Natural killer cell (primary cell): ENCODE data around the gene LGR6. TPM values are rescaled to one million over a fixed set of nuclear protein-coding genes. Genes with fewer than 3 reads are reported as not detected.

Experiments
- ATAC-seq, 3 donors: fragments of 150-1000 bp in 2 of 3; fragments of 200-7000 bp in 1 of 3; cut with Tn5 transposase; 1 replicate in 1 of 3; 2 replicates in 2 of 3; pipeline ENCODE4 v1.10.0; 2021; ENCODE audit warnings: mild to moderate bottlenecking in 2 of 3, moderate library complexity in 2 of 3
- DNase-seq, 2 donors: peaks; one replicate each; pipeline versions ENCODE4 v3.0.0 to v3.0.0-alpha.2; 2013 to 2021; ENCODE audit warnings: mixed read lengths in 1 of 2
- H3K27ac ChIP-seq: one replicate; pipeline ENCODE4 v1.5.1; 2013; ENCODE audit warnings: mild to moderate bottlenecking, low read length
- H3K27me3 ChIP-seq: one replicate; pipeline ENCODE4 v1.6.1; 2013; ENCODE audit warnings: low read length; ENCODE audit not compliant: control insufficient read depth, insufficient read depth
- H3K36me3 ChIP-seq: one replicate; pipeline ENCODE4 v1.6.1; 2013; ENCODE audit warnings: low read length; ENCODE audit not compliant: control insufficient read depth, insufficient read depth
- H3K4me1 ChIP-seq: one replicate; pipeline ENCODE4 v1.6.1; 2013; ENCODE audit warnings: low read length; ENCODE audit not compliant: control insufficient read depth, insufficient read depth
- H3K4me3 ChIP-seq: one replicate; pipeline ENCODE4 v1.5.1; 2013; ENCODE audit warnings: low read length
- H3K9me3 ChIP-seq: one replicate; pipeline ENCODE4 v1.6.1; 2013; ENCODE audit warnings: low read length; ENCODE audit not compliant: control insufficient read depth, insufficient read depth
- H3K27ac Mint-ChIP-seq, 2 donors: one replicate each; pipeline ENCODE4 v1.8.0; 2022; ENCODE audit warnings: mild to moderate bottlenecking in 2 of 2, mixed read lengths in 2 of 2, moderate library complexity in 1 of 2
- H3K27me3 Mint-ChIP-seq, 2 donors: one replicate each; pipeline ENCODE4 v1.8.0; 2022; ENCODE audit warnings: low read depth in 2 of 2, mixed read lengths in 2 of 2
- H3K36me3 Mint-ChIP-seq: one replicate; pipeline ENCODE4 v1.8.0; 2022; ENCODE audit warnings: mixed read lengths
- H3K4me1 Mint-ChIP-seq, 2 donors: one replicate each; pipeline ENCODE4 v1.8.0; 2022; ENCODE audit warnings: mixed read lengths in 2 of 2
- H3K4me3 Mint-ChIP-seq: one replicate; pipeline ENCODE4 v1.8.0; 2022; ENCODE audit warnings: mild to moderate bottlenecking, moderate library complexity, mixed read lengths
- H3K9me3 Mint-ChIP-seq, 2 donors: one replicate each; pipeline ENCODE4 v1.8.0; 2022; ENCODE audit warnings: mixed read lengths in 2 of 2
- CTCF ChIP-seq: fragments of 200-600 bp; IDR thresholded peaks from one replicate; pipeline ENCODE4 v1.8.0; 2022; ENCODE audit warnings: antibody characterized with exemption
- WGBS: methylation state at CpG from one replicate; pipeline ENCODE4 v1.1.7; 2013; ENCODE audit warnings: missing lambda C conversion rate; ENCODE audit not compliant: insufficient coverage; 5-methylcytosine and 5-hydroxymethylcytosine counted together
- intact Hi-C: fragments of 100-400 bp; cut with micrococcal nuclease; formaldehyde crosslinking; loops from one replicate; pipeline ENCODE4 v1.14.2; 2022
- total RNA-seq, 4 donors: library from RNA; stranded (reverse); fragments of 120-200 nt in 1 of 4; gene quantifications; one replicate each; pipeline versions ENCODE4 v1.2.3 to v1.2.4, GENCODE V29; 2013 to 2022

Gene LGR6
- total RNA-seq, 3 donors from 2014 or later (not counting 1 experiment from before 2014, with no cell fraction given) = 58.3 to 65.2 (median 60.9) TPM

DNA sequence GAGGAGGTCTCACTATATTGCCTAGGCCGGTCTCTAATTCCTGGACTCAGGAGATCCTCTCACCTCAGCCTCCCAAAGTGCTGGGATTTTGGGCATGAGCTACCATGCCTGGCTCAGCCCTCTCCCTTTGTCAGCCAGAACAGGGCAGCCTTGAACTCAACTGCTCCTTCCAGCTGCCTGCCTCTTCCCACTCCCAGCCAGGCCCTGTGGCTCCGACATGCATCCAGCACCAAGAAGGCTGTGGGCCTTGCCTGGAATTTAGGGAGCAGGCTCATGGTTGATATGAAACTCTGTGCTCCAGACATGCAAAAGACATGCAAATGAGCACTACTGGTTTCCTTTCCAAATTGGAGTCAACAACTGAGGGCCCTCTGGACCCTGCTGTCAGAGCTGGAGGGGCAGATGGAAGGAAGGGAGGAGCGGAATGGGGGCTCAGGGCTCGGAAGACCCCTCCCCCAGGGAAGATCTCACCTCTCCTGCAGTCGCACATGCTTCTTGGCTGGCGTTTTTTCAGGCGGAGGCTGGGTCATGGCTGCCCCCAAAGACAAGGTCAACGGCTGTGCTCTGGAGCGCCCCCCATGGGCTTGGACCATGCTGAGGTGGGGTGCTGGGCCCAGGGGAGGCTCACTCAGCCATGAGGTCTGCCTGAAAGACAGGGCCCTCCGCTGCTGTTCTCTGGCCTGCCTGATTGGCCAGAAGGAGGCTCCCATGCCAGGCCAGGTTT is 34.6 kb upstream of the LGR6 start:
- peak overlapping the region; percentile 95 to 100 for H3K27ac Mint-ChIP-seq
- intact Hi-C loops = no loop called here
- ATAC-seq = no peak
- TF ChIP-seq CTCF = peak; percentile 18
- peak in 1 of 2 donors; percentile 36 for DNase-seq
- Histone ChIP-seq H3K9me3 (no peaks in the 10 kb centered on the region), H3K36me3 (peaks cover 37% of the 10 kb centered on the region), H3K27me3 (no peaks in the 10 kb centered on the region), H3K27ac (peak overlapping the region; percentile 94), H3K4me3 (peak overlapping the region; percentile 66), H3K4me1 (peaks cover 85% of the 10 kb centered on the region)
- no peaks in the 10 kb centered on the region for H3K27me3 Mint-ChIP-seq
- no peaks in the 10 kb centered on the region for H3K9me3 Mint-ChIP-seq
- WGBS = 39% methylated on average over 10 of the region's 10 CpGs
- H3K4me1 Mint-ChIP-seq = peaks cover 65 to 73% of the 10 kb centered on the region in 2 donors
- H3K36me3 Mint-ChIP-seq = peaks cover 8% of the 10 kb centered on the region
- H3K4me3 Mint-ChIP-seq = peak overlapping the region; percentile 98

- H3K27me3 ChIP-seq = no peaks in the 10 kb centered on the region
- Mint-ChIP-seq H3K9me3 (no peaks in the 10 kb centered on the region), H3K4me3 (peak overlapping the region; percentile 98), H3K27ac (peak overlapping the region; percentile 95 to 100), H3K4me1 (peaks cover 69 to 77% of the 10 kb centered on the region in 2 donors), H3K36me3 (peaks cover 4% of the 10 kb centered on the region), H3K27me3 (no peaks in the 10 kb centered on the region)
- DNase-seq (peak; percentile 68 to 75), ATAC-seq (peak; percentile 64 to 68 (median 65))
- H3K36me3 ChIP-seq = peaks cover 30% of the 10 kb centered on the region
- TF ChIP-seq CTCF = no peak
- peak overlapping the region; percentile 66 for H3K4me3 ChIP-seq
- 1% methylated on average over 16 of the region's 16 CpGs for WGBS
- H3K4me1 ChIP-seq = peaks cover 93% of the 10 kb centered on the region
- intact Hi-C loops = loop anchor here (5.0 kb wide), 1 partner anchor 38 kb away; no protein-coding TSS in a partner anchor
- H3K9me3 ChIP-seq = no peaks in the 10 kb centered on the region
- peak overlapping the region; percentile 94 for H3K27ac ChIP-seq
Observed at GRCh38 chr1:202159534-202160371, 33.8 kb upstream of the LGR6 start.

DNA sequence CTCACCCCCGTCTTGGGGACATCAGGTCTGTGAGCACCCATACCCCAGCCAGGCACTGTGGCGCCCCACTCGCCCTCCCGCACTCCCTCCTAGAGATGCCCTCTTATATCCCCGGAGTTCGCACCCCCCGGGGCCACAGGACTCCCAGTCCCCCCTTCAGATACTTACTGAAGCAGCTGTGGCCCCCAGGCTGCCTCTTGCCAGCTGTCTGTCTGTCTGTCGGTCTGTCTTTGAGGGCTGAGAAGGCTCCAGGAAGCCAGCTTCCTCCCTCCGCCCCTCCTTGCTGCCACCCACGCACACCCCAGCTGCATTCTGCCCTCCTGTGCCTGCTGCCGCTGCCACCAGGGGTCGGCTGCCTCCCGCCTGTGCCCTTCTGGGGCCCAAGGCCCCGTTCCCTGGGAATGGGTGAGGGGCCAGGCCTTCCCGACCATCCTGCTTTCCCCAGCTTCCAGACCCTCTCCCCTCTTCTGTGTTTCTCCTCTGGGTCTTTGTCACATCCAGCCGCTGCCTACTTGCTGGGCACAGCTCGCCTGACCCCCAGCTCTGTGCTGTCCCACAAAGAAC is 33.1 kb upstream of the LGR6 start, which contains the start of gene PTPN7:
Gene PTPN7 (minus strand): TSS at position 226 of the 564 bp plus-strand sequence. CDS start 1,200 bp downstream, outside the sequence.
- WGBS = 4% methylated on average over 17 of the region's 17 CpGs
- Histone ChIP-seq H3K27ac (peak within 1 kb of the TSS; percentile 94), H3K4me1 (peaks cover 93% of the 10 kb centered on the region), H3K27me3 (no peaks in the 10 kb centered on the region), H3K9me3 (no peaks in the 10 kb centered on the region), H3K4me3 (peak within 1 kb of the TSS; percentile 66), H3K36me3 (peaks cover 23% of the 10 kb centered on the region)
- intact Hi-C loops = loop anchor here (5.0 kb wide), 1 partner anchor 37 kb away; no protein-coding TSS in a partner anchor
- peaks cover 66 to 76% of the 10 kb centered on the region in 2 donors for H3K4me1 Mint-ChIP-seq
- TF ChIP-seq CTCF = peak; percentile 59
- no peaks in the 10 kb centered on the region for H3K36me3 Mint-ChIP-seq
- H3K9me3 Mint-ChIP-seq = no peaks in the 10 kb centered on the region
- peak within 1 kb of the TSS; percentile 95 to 100 for H3K27ac Mint-ChIP-seq
- H3K4me3 Mint-ChIP-seq = peak within 1 kb of the TSS; percentile 98
- peak; percentile 68 to 85 (median 72) for ATAC-seq
- DNase-seq = peak; percentile 71 to 89
- H3K27me3 Mint-ChIP-seq = no peaks in the 10 kb centered on the region
